Activated CD4-positive, alpha-beta memory T cell treated with anti-CD3 and anti-CD28 coated beads for 36 hours (primary cell): ENCODE results near the gene CLPSL2. TPM values are rescaled to one million over a fixed set of nuclear protein-coding genes. Genes with fewer than 3 reads are reported as not detected.
A peak's percentile ranks its signal among the peaks of the same experiment; 100 is the strongest.
"Not testable (repeated sequence)": the region's sequence is repeated elsewhere in the genome, so short reads cannot be mapped to it uniquely, and the experiment has no call there.

Experiments used
- CTCF ChIA-PET: fragments of 350-600 bp; sonication (Branson Sonifier 250); formaldehyde crosslinking; loops from one replicate; lab custom pipeline; 2021; ENCODE audit warnings: antibody characterized with exemption, inconsistent platforms; lab: Charles Lee
- POLR2A ChIA-PET: fragments of 350-600 bp; sonication (Branson Sonifier 250); formaldehyde crosslinking; loops from one replicate; lab custom pipeline; 2021; ENCODE audit warnings: antibody characterized with exemption; lab: Charles Lee
- DNase-seq: peaks from one replicate; pipeline ENCODE4 v3.0.0-alpha.2; 2020
- H3K27ac Mint-ChIP-seq: one replicate; pipeline ENCODE4 v1.8.0; 2021; ENCODE audit warnings: mixed read lengths
- H3K27me3 Mint-ChIP-seq: one replicate; pipeline ENCODE4 v1.8.0; 2021; ENCODE audit warnings: mixed read lengths
- H3K36me3 Mint-ChIP-seq: one replicate; pipeline ENCODE4 v1.8.0; 2021; ENCODE audit warnings: mixed read lengths
- H3K4me1 Mint-ChIP-seq: one replicate; pipeline ENCODE4 v1.8.0; 2021; ENCODE audit warnings: low read depth, mixed read lengths
- H3K4me3 Mint-ChIP-seq: one replicate; pipeline ENCODE4 v1.8.0; 2021; ENCODE audit warnings: mild to moderate bottlenecking, mixed read lengths
- H3K9me3 Mint-ChIP-seq: one replicate; pipeline ENCODE4 v1.8.0; 2021; ENCODE audit warnings: mixed read lengths
- intact Hi-C: fragments of 100-400 bp; cut with micrococcal nuclease; formaldehyde crosslinking; loops from one replicate; pipeline ENCODE4 v1.15.1; 2023
- total RNA-seq, 2 experiments: library from RNA; stranded (reverse); gene quantifications; one replicate each; pipeline ENCODE4 v1.2.3, GENCODE V29; 2021

Gene CLPSL2
- total RNA-seq, 2 experiments from 2014 or later, result not detected

DNA sequence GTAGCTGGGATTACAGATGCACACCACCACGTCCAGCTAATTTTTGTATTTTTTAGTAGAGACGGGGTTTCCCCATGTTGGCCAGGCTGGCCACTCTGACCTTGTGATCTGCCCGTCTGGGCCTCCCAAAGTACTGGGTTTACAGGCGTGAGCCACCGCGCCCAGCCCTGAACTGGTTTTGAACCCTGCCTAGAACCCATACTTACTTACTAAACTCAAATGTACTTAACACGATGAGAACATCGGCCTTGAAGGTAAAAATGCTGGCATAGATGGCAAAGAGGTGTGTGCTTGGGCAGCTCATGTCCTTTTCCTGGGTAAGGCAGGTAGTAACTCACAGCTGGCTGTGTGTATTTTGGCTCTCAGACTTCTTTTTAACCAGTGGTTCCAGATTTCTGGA, 42.8 kb upstream of the CLPSL2 start:
- intact Hi-C loops, result loop anchor here (2.0 to 5.0 kb wide), 3 partner anchors 15 to 431 kb away; no protein-coding TSS in a partner anchor
- no peak overlapping the region for H3K4me3 Mint-ChIP-seq
- peak overlapping the region; percentile 49 for H3K27ac Mint-ChIP-seq
- H3K9me3 Mint-ChIP-seq, result no peaks in the 10 kb centered on the region
- H3K4me1 Mint-ChIP-seq, result peaks cover 68% of the 10 kb centered on the region
- H3K36me3 Mint-ChIP-seq, result no peaks in the 10 kb centered on the region
- DNase-seq, result no peak
- ChIA-PET POLR2A (interaction anchor here (1.2 to 4.2 kb wide), 2 partner anchors 14 to 45 kb away, joined by 4 to 22 read pairs; partner anchors contain the start of gene FKBP5), CTCF (interaction anchor here (0.9 to 10.4 kb wide), 7 partner anchors 15 to 212 kb away, joined by 3 to 210 read pairs (median 13); no protein-coding TSS in a partner anchor)
- no peaks in the 10 kb centered on the region for H3K27me3 Mint-ChIP-seq

GRCh38 chr6:35734319-35734718, 42.1 kb upstream of the CLPSL2 start:
- H3K4me1 Mint-ChIP-seq, result peaks cover 62% of the 10 kb centered on the region
- H3K4me3 Mint-ChIP-seq, DNase-seq, H3K9me3 Mint-ChIP-seq, H3K27me3 Mint-ChIP-seq, H3K36me3 Mint-ChIP-seq, H3K27ac Mint-ChIP-seq: not testable (repeated sequence)
- intact Hi-C loops, result loop anchor here (5.0 kb wide), 1 partner anchor 432 kb away; no protein-coding TSS in a partner anchor
- ChIA-PET CTCF (interaction anchor here (0.9 to 10.4 kb wide), 8 partner anchors 16 to 213 kb away, joined by 3 to 210 read pairs (median 4); no protein-coding TSS in a partner anchor), POLR2A (interaction anchor here (0.6 to 4.2 kb wide), 2 partner anchors 44 to 46 kb away, joined by 3 to 22 read pairs; partner anchors contain the start of gene FKBP5)

- peaks cover 51% of the 10 kb centered on the region for H3K4me1 Mint-ChIP-seq
These were observed 40.9 kb upstream of the CLPSL2 start for GRCh38 chr6:35735452-35735851.

GRCh38 chr6:35736253-35736894, 40.0 kb upstream of the CLPSL2 start:
- Mint-ChIP-seq H3K4me1 (peaks cover 44% of the 10 kb centered on the region), H3K4me3 (no peak overlapping the region), H3K9me3 (no peaks in the 10 kb centered on the region), H3K27me3 (no peaks in the 10 kb centered on the region), H3K36me3 (no peaks in the 10 kb centered on the region), H3K27ac (peak overlapping the region; percentile 8)
- CTCF ChIA-PET, result interaction anchor here (0.7 to 10.4 kb wide), 52 partner anchors 11 to 438 kb away, joined by 3 to 210 read pairs (median 10); partner anchors contain the start of genes DEF6 and FKBP5
- POLR2A ChIA-PET, result interaction anchor here (0.7 to 1.1 kb wide), 2 partner anchors 16 to 161 kb away, joined by 3 to 4 read pairs; no protein-coding TSS in a partner anchor
- DNase-seq, result peak; percentile 90
- intact Hi-C loops, result loop anchor here (2.0 kb wide), 1 partner anchor 72 kb away; no protein-coding TSS in a partner anchor

More at GRCh38 chr6:35735452-35735851, 40.9 kb upstream of the CLPSL2 start:
- H3K4me3 Mint-ChIP-seq, result no peak overlapping the region
- POLR2A ChIA-PET, result no interaction called here
- H3K27ac Mint-ChIP-seq, result no peak overlapping the region
- DNase-seq, result no peak
- CTCF ChIA-PET, result interaction anchor here (0.5 to 10.4 kb wide), 28 partner anchors 10 to 214 kb away, joined by 3 to 210 read pairs (median 26); partner anchors contain the start of gene FKBP5
- H3K9me3 Mint-ChIP-seq, result no peaks in the 10 kb centered on the region
- intact Hi-C loops, result no loop called here
- no peaks in the 10 kb centered on the region for H3K36me3 Mint-ChIP-seq
- no peaks in the 10 kb centered on the region for H3K27me3 Mint-ChIP-seq

DNA sequence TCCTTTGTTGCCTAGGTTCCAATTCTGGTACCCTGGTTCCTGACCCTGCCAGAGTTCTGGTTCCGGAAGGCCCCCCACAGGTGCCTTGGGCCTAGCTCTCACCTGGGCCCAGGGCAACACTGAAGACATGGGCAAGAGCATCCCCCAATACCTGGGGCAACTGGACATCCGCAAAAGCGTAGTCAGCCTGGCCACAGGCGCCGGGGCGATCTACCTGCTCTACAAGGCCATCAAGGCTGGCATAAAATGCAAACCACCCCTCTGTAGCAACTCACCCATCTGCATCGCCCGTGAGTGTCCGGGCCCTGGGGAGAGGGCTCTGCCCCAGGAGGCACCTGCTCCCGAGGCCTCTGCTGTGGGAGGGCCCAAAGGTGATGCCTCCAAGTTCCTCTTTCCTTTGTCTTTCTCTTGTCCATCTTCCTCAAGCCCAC, 39.4 kb upstream of the CLPSL2 start, which contains the start of gene ARMC12:
Gene ARMC12, plus strand, starts transcription at position 51 of the 431 bp plus-strand sequence. Its CDS starts 77 bp downstream, at position 128.
- Mint-ChIP-seq H3K36me3 (no peaks in the 10 kb centered on the region), H3K4me1 (peaks cover 42% of the 10 kb centered on the region), H3K27me3 (no peaks in the 10 kb centered on the region), H3K27ac (peak within 1 kb of the TSS; percentile 33), H3K9me3 (no peaks in the 10 kb centered on the region), H3K4me3 (no peak within 1 kb of the TSS)
- CTCF ChIA-PET, result interaction anchor here (0.6 to 10.4 kb wide), 57 partner anchors 11 to 439 kb away, joined by 3 to 210 read pairs (median 9); partner anchors contain the start of genes DEF6, FKBP5 and TEAD3
- intact Hi-C loops, result loop anchor here (1.0 to 2.0 kb wide), 4 partner anchors 72 to 214 kb away; no protein-coding TSS in a partner anchor
- POLR2A ChIA-PET, result interaction anchor here (0.7 to 1.1 kb wide), 2 partner anchors 15 to 162 kb away, joined by 3 to 4 read pairs; no protein-coding TSS in a partner anchor
- DNase-seq, result no peak

DNA sequence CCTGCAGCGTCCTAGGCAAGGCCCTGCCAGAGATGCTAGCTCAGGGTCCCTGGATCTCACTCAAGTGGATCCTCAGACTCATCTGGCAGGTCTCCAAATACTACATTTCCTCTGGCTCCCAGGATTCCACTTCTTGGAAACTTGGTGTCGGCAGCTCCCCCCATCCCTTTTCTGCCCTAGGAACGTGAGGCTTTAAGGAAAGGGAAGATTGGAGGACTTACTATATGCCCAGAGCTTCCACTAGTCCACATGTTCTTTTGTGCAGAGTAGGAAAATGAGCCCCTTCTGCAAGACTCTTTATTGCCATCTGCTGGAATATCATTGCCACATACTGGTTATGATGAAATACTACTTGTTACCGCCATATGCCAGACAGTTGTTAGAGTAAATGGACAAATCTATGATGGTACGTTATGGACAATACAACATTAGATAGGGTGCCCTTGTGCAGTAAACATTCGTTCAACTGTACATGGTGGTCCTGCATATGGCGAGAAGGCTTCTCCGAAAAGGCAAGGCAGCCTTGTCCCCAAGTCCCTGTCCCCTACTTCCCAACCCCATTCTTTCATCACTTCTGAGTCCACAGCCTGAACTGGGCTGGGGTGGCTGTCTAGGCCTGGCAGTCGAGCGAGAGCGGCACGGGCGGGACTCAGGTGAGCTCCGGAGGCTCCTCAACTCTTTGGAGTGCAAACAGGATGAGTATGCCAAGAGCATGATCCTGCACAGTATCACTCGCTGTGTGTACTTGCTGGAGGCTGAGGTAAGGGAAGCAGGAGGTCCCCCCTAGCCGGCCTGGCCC, 38.8 kb upstream of the CLPSL2 start:
- no peaks in the 10 kb centered on the region for H3K9me3 Mint-ChIP-seq
- ChIA-PET POLR2A (no interaction called here), CTCF (interaction anchor here (0.6 to 10.4 kb wide), 56 partner anchors 12 to 440 kb away, joined by 3 to 210 read pairs (median 10); partner anchors contain the start of genes DEF6, FKBP5 and TEAD3)
- peaks cover 37% of the 10 kb centered on the region for H3K4me1 Mint-ChIP-seq
- H3K36me3 Mint-ChIP-seq, result no peaks in the 10 kb centered on the region
- no peaks in the 10 kb centered on the region for H3K27me3 Mint-ChIP-seq
- no peak for DNase-seq
- intact Hi-C loops, result loop anchor here (1.0 to 2.0 kb wide), 4 partner anchors 73 to 214 kb away; no protein-coding TSS in a partner anchor
- H3K4me3 Mint-ChIP-seq, result no peak overlapping the region
- H3K27ac Mint-ChIP-seq, result peak overlapping the region; percentile 33

DNA sequence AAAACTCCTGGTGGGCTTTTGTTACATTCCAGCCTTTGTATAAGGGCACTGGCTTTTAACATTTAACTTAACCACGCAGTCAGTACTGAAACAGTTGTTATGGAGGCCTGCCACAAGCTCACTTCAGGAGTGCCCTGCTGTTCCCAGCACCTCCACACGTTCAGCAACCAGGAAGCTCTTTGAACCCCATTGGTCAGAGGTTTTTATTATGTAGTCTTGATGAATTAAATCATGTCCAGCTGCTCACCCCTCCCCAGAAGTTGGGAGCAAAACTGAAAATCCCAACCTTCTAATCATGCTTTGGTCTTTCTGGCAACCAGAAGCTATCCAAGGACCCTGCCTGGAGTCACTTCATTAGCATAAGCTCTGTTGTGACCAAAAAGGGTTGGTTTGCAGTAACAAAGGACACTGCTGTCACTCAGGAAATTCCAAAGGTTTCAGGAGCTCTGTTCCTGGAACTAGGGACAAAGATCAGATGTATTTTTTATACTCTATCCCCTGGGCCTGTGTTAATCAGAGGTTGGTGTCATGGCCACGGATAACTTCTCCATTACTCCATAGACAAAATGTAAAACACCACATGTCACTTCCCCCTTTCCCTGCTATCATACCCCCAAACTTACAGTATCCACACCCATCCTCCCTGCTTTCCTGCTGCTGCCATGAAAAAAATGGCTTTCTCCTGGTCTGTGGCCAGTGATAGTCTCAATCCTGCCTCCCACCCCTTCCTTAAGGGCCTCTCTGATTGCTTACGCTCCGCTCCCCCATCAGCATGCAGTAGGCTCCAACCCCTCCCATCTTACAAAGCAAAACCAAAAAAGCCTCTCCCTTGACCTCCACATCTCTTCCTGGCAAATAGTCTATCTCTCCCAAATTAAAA, 36.5 kb upstream of the CLPSL2 start:
- H3K27ac Mint-ChIP-seq, result no peak overlapping the region
- no peaks in the 10 kb centered on the region for H3K9me3 Mint-ChIP-seq
- no peak overlapping the region for H3K4me3 Mint-ChIP-seq
- ChIA-PET POLR2A (no interaction called here), CTCF (interaction anchor here (1.0 to 10.4 kb wide), 5 partner anchors 138 to 218 kb away, joined by 3 to 210 read pairs (median 62); no protein-coding TSS in a partner anchor)
- no peak for DNase-seq
- intact Hi-C loops, result no loop called here
- no peaks in the 10 kb centered on the region for H3K36me3 Mint-ChIP-seq
- peaks cover 18% of the 10 kb centered on the region for H3K4me1 Mint-ChIP-seq
- H3K27me3 Mint-ChIP-seq, result no peaks in the 10 kb centered on the region

- peaks cover 5% of the 10 kb centered on the region for H3K9me3 Mint-ChIP-seq
- H3K27ac Mint-ChIP-seq, result no peak overlapping the region
- POLR2A ChIA-PET, result no interaction called here
- no peaks in the 10 kb centered on the region for H3K36me3 Mint-ChIP-seq
- no peaks in the 10 kb centered on the region for H3K4me1 Mint-ChIP-seq
- intact Hi-C loops, result no loop called here
- H3K27me3 Mint-ChIP-seq, result no peaks in the 10 kb centered on the region
- no peak overlapping the region for H3K4me3 Mint-ChIP-seq
- CTCF ChIA-PET, result interaction anchor here (1.4 kb wide), 1 partner anchor 174 kb away, joined by 3 read pairs; no protein-coding TSS in a partner anchor
- DNase-seq, result no peak
These were observed 33.6 kb upstream of the CLPSL2 start for GRCh38 chr6:35742842-35743241.

GRCh38 chr6:35745509-35745908, 30.9 kb upstream of the CLPSL2 start:
- peaks cover 4% of the 10 kb centered on the region for H3K4me1 Mint-ChIP-seq
- H3K27ac Mint-ChIP-seq, result no peak overlapping the region

GRCh38 chr6:35746516-35746915, 29.9 kb upstream of the CLPSL2 start:
- Mint-ChIP-seq H3K27me3 (peaks cover 2% of the 10 kb centered on the region), H3K36me3 (no peaks in the 10 kb centered on the region), H3K27ac (no peak overlapping the region), H3K9me3 (peaks cover 7% of the 10 kb centered on the region), H3K4me3 (no peak overlapping the region), H3K4me1 (peaks cover 14% of the 10 kb centered on the region)
- ChIA-PET CTCF (no interaction called here), POLR2A (no interaction called here)
- no peak for DNase-seq
- intact Hi-C loops, result no loop called here

More at GRCh38 chr6:35745509-35745908, 30.9 kb upstream of the CLPSL2 start:
- intact Hi-C loops, result no loop called here
- peaks cover 2% of the 10 kb centered on the region for H3K27me3 Mint-ChIP-seq
- H3K4me3 Mint-ChIP-seq, result no peak overlapping the region
- no peaks in the 10 kb centered on the region for H3K36me3 Mint-ChIP-seq
- POLR2A ChIA-PET, result no interaction called here
- CTCF ChIA-PET, result no interaction called here
- H3K9me3 Mint-ChIP-seq, result peaks cover 7% of the 10 kb centered on the region
- DNase-seq, result no peak
